ENCODE results near the gene EPHB2.

- TF ChIP-seq CTCF (IDR thresholded peaks at IDR 0.05; ENCODE audit: low read length) (no peak), EZH2 (optimal IDR thresholded peaks at IDR 0.05; ENCODE audit: low read depth, low read length) (no peak)
Measured at GRCh38 chr1:22953740-22954141, 243.1 kb downstream of the EPHB2 start.

All from MM.1S (cell line).